ENCODE measurements around the gene TTBK2.

TTBK2 gene

GRCh38 chr15:42736793-42737528 is 183.6 kb downstream of the TTBK2 start, which contains the start of gene CDAN1:
TSS of gene CDAN1 (minus strand) at chr15:42737128. CDS start at chr15:42737102, 26 bp downstream.
- TF ChIP-seq, protein P1, sequence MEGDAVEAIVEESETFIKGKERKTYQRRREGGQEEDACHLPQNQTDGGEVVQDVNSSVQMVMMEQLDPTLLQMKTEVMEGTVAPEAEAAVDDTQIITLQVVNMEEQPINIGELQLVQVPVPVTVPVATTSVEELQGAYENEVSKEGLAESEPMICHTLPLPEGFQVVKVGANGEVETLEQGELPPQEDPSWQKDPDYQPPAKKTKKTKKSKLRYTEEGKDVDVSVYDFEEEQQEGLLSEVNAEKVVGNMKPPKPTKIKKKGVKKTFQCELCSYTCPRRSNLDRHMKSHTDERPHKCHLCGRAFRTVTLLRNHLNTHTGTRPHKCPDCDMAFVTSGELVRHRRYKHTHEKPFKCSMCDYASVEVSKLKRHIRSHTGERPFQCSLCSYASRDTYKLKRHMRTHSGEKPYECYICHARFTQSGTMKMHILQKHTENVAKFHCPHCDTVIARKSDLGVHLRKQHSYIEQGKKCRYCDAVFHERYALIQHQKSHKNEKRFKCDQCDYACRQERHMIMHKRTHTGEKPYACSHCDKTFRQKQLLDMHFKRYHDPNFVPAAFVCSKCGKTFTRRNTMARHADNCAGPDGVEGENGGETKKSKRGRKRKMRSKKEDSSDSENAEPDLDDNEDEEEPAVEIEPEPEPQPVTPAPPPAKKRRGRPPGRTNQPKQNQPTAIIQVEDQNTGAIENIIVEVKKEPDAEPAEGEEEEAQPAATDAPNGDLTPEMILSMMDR (IDR thresholded peaks at IDR 0.05; ENCODE audit: extremely low read depth, missing control alignments): no peak

GRCh38 chr15:42736178-42736792 is 184.3 kb downstream of the TTBK2 start:
- peak; percentile 73 for DNase-seq (ENCODE audit: low spot score)
- TF ChIP-seq, protein P1 (IDR thresholded peaks at IDR 0.05; ENCODE audit: extremely low read depth, missing control alignments): no peak

More at GRCh38 chr15:42736793-42737528, 183.6 kb downstream of the TTBK2 start, which contains the start of gene CDAN1:
- DNase-seq (ENCODE audit: low spot score): peak; percentile 100

GRCh38 chr15:42735382-42736165 is 185.0 kb downstream of the TTBK2 start:
- TF ChIP-seq, protein P1 (IDR thresholded peaks at IDR 0.05; ENCODE audit: extremely low read depth, missing control alignments): no peak
- DNase-seq (ENCODE audit: low spot score): no peak

DNA sequence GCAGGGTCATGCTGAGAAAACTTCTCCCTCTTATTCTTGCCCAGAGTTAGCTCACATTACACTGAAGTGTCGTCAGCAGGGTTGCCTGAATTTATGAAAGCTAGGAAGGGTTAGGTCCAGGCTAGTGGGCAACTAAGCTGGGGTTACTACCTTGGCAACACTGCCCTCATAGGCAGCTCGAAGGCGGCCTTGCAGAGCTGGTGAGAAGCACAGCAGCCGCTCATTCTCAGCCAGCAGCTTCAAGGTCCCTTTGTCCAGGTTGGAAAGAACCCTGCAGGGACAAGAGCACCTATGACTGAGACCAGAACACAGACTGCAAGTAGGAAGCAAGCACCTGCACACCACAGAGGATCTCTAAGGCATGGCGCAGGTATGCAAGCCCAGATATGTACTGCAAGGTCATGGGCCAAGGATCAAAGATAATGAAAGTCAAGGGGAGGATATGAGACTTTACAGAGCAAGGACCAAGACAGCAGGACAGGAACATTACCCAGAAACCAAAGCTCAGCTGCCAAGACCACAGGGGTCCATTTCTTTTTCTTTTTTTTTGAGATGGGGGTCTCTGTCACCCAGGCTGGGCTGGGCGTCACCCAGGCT is 186.4 kb downstream of the TTBK2 start:
- TF ChIP-seq, protein P1 (IDR thresholded peaks at IDR 0.05; ENCODE audit: extremely low read depth, missing control alignments): no peak
- DNase-seq (ENCODE audit: low spot score): peak; percentile 48

DNA sequence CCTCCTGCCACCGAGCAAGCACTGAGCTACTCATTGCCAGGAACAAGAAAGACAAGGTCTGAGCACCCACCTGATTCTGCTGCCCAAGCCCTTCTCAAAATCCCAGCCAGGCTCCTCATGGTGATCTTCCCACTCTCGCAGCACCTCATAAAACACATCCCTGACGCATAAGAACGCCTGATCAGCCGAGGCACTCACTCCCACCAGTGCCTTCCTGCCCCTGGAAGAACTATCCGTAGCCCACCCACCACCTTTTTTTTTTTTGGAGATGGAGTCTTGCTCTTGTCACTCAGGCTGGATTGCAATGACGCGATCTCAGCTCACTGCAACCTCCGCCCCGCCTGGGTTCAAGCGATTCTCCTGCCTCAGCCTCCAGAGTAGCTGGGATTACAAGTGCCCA is 187.6 kb downstream of the TTBK2 start:
- TF ChIP-seq, protein P1 (IDR thresholded peaks at IDR 0.05; ENCODE audit: extremely low read depth, missing control alignments): no peak
- DNase-seq (ENCODE audit: low spot score): no peak

DNA sequence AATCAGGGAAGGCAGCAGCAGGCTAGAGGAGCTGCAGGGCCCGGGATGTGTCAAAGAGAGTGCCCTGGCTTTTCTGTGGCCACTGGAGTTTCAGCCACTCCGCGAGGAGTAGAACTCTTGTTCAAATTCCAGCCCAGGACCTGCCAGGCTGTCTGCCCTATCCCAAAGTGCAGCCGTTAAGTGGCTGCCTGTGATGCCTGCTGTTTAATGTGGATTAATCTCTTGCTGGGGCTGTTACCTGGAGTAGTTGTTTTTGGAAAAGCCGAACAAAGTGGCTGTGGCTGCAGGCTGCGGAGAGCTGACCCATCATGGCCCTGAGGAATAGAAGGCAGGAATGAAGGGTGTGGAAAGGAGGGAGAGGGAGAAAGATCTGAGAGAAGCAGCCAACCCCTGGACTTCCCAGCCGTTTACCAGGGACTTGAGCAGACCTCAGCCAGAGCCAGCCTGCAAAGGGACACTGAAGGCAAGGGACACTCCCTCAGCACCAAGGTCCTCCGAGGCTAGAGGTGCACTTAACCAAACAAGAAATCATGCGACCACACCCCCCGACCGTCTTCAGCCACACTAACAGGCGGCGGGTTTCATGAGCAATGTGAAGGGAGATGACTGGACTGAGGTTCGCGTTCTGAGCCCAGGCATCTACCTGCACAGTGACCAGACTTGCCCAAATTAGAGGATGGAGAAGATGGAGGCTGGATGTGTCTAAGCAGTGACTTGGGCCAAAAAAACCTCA is 188.3 kb downstream of the TTBK2 start:
- TF ChIP-seq, protein P1 (IDR thresholded peaks at IDR 0.05; ENCODE audit: extremely low read depth, missing control alignments): no peak
- DNase-seq (ENCODE audit: low spot score): no peak
